Glutamatergic neuron (in vitro differentiated cells): Measurements from ENCODE around the gene SLC22A3. TPM values are rescaled to one million over a fixed set of nuclear protein-coding genes. Genes with fewer than 3 reads are reported as not detected.

Experiments
- DNase-seq: peaks from one replicate; pipeline ENCODE4 v3.0.0; 2022
- H3K27ac Mint-ChIP-seq: one replicate; pipeline ENCODE4 v1.8.0; 2020; ENCODE audit warnings: mild to moderate bottlenecking, mixed read lengths, inconsistent platforms; ENCODE audit not compliant: unreplicated experiment
- H3K27me3 Mint-ChIP-seq: one replicate; pipeline ENCODE4 v1.8.0; 2020; ENCODE audit warnings: mild to moderate bottlenecking, moderate library complexity, mixed read lengths, inconsistent platforms; ENCODE audit not compliant: unreplicated experiment
- H3K36me3 Mint-ChIP-seq: one replicate; pipeline ENCODE4 v1.8.0; 2020; ENCODE audit warnings: mild to moderate bottlenecking, mixed read lengths, inconsistent platforms; ENCODE audit not compliant: unreplicated experiment
- H3K4me1 Mint-ChIP-seq: one replicate; pipeline ENCODE4 v1.8.0; 2020; ENCODE audit warnings: mild to moderate bottlenecking, low read depth, mixed read lengths, inconsistent platforms; ENCODE audit not compliant: unreplicated experiment
- H3K4me3 Mint-ChIP-seq: one replicate; pipeline ENCODE4 v1.8.0; 2020; ENCODE audit warnings: mild to moderate bottlenecking, mixed read lengths, inconsistent platforms; ENCODE audit not compliant: unreplicated experiment
- H3K9me3 Mint-ChIP-seq: one replicate; pipeline ENCODE4 v1.8.0; 2020; ENCODE audit warnings: mild to moderate bottlenecking, moderate library complexity, mixed read lengths, inconsistent platforms; ENCODE audit not compliant: unreplicated experiment
- total RNA-seq: library from RNA; stranded (reverse); fragmentation: NEBNext Ultra II Directional; extraction: Animal tissue kit (Norgen Biotek cat#: 25700); gene quantifications from one replicate; pipeline ENCODE4 v1.2.1, GENCODE V29; 2021; ENCODE audit not compliant: unreplicated experiment
- TF ChIP-seq, protein P1 (sequence below): fragments of 200-600 bp; sonication (generic); IDR thresholded peaks from one replicate; pipeline ENCODE4 v1.5.0; 2021; ENCODE audit not compliant: partially characterized antibody, unreplicated experiment

Gene SLC22A3
- total RNA-seq, 1 donor from 2014 or later, result not detected

DNA sequence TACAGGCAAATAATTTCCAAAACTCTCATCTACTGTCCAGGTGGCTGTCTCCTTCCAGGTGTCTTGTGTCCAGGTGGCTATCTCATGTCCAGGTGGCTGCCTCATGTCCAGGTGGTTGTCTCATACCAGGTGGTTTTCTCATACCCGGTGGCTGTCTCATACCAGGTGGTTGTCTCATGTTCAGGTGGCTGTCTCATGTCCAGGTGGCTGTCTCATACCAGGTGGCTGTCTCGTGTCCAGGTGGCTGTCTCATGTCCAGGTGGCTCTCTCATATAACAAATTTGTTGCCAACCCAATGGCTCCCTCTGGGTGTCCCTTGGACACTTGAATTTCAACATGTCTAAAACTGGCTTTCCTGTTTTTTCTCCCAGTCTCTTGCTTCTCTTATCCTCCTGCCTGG, 14.3 kb upstream of the SLC22A3 start:
- Mint-ChIP-seq H3K4me1 (no peaks in the 10 kb centered on the region), H3K27ac (no peak overlapping the region), H3K9me3 (peaks cover 3% of the 10 kb centered on the region), H3K4me3 (no peak overlapping the region), H3K27me3 (peaks cover 2% of the 10 kb centered on the region), H3K36me3 (no peaks in the 10 kb centered on the region)
- no peak for DNase-seq
- TF ChIP-seq, protein P1, sequence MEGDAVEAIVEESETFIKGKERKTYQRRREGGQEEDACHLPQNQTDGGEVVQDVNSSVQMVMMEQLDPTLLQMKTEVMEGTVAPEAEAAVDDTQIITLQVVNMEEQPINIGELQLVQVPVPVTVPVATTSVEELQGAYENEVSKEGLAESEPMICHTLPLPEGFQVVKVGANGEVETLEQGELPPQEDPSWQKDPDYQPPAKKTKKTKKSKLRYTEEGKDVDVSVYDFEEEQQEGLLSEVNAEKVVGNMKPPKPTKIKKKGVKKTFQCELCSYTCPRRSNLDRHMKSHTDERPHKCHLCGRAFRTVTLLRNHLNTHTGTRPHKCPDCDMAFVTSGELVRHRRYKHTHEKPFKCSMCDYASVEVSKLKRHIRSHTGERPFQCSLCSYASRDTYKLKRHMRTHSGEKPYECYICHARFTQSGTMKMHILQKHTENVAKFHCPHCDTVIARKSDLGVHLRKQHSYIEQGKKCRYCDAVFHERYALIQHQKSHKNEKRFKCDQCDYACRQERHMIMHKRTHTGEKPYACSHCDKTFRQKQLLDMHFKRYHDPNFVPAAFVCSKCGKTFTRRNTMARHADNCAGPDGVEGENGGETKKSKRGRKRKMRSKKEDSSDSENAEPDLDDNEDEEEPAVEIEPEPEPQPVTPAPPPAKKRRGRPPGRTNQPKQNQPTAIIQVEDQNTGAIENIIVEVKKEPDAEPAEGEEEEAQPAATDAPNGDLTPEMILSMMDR, result no peak

DNA sequence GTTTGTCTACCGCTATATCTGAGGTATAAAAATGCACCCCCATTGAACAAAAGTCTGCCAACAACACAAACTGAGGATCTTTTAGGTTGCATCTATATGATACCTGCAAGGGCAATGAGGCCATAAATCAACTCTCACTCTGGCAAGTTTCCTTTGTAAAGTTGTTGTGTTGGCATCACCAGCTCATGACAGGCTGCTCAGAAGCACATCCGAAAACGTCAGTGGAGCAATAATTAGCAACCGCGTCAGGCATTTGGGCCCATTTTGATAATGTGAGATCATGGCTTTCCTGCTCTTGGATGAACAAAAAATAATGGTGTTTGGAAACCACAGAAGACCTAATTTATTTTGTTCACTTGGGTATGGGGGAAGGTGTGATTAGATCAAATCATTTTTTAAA, 12.0 kb upstream of the SLC22A3 start:
- H3K36me3 Mint-ChIP-seq, result no peaks in the 10 kb centered on the region
- H3K27me3 Mint-ChIP-seq, result peaks cover 2% of the 10 kb centered on the region
- H3K27ac Mint-ChIP-seq, result no peak overlapping the region
- no peaks in the 10 kb centered on the region for H3K4me1 Mint-ChIP-seq
- H3K9me3 Mint-ChIP-seq, result peaks cover 3% of the 10 kb centered on the region
- no peak overlapping the region for H3K4me3 Mint-ChIP-seq
- TF ChIP-seq, protein P1, result no peak
- DNase-seq, result no peak

DNA sequence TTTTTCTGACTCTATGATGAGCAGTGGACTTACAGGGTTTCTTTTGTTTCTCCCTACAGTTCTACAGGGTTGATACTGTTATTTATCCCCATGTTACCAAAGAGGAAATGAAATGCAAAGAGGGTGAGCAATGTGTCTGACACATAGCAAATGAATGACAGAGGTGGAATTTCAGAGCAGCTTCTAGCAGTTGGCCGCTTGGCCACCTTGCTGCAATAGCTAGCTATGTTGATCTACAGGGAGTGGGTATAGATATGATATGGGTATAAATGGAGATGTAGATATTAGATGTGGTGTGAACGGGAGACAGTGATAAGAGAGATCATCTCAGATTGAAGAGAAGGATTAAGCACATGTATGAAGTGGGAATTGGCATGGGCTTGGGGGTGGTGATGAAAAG, 10.9 kb upstream of the SLC22A3 start:
- Mint-ChIP-seq H3K27ac (no peak overlapping the region), H3K36me3 (no peaks in the 10 kb centered on the region), H3K4me3 (no peak overlapping the region), H3K9me3 (peaks cover 3% of the 10 kb centered on the region), H3K27me3 (peaks cover 2% of the 10 kb centered on the region), H3K4me1 (no peaks in the 10 kb centered on the region)
- DNase-seq, result no peak
- TF ChIP-seq, protein P1, result no peak

DNA sequence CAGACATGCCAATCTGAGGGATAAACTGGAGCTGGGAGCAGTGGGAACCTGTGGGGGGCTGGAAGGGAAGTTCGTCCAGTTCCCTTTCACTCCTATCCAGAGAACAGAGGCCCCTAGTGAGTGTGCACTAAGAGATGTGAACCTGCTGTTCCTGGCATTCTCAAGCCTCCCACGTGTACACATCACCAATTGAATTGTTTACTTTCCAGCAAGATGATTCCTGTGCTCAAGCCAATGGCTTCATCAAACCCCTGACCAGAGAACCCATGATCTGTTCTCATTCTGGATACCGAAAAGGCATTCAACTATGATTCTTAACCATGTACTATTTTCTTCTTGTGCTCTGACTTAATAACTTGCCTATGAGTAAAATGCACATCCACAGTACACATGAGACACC, 10.2 kb upstream of the SLC22A3 start:
- peaks cover 2% of the 10 kb centered on the region for H3K27me3 Mint-ChIP-seq
- TF ChIP-seq, protein P1, result no peak
- no peaks in the 10 kb centered on the region for H3K36me3 Mint-ChIP-seq
- no peak overlapping the region for H3K27ac Mint-ChIP-seq
- H3K9me3 Mint-ChIP-seq, result peaks cover 3% of the 10 kb centered on the region
- DNase-seq, result no peak
- H3K4me1 Mint-ChIP-seq, result no peaks in the 10 kb centered on the region
- no peak overlapping the region for H3K4me3 Mint-ChIP-seq

GRCh38 chr6:160343144-160343543, 5.0 kb upstream of the SLC22A3 start:
- TF ChIP-seq, protein P1, result no peak
- peaks cover 8% of the 10 kb centered on the region for H3K9me3 Mint-ChIP-seq
- no peak overlapping the region for H3K27ac Mint-ChIP-seq
- no peaks in the 10 kb centered on the region for H3K36me3 Mint-ChIP-seq
- no peaks in the 10 kb centered on the region for H3K4me1 Mint-ChIP-seq
- no peak for DNase-seq
- no peak overlapping the region for H3K4me3 Mint-ChIP-seq
- H3K27me3 Mint-ChIP-seq, result peaks cover 6% of the 10 kb centered on the region
